Peyer's patch (tissue), 4 donors: ENCODE measurements around the gene NEU4. TPM values are rescaled to one million over a fixed set of nuclear protein-coding genes. Genes with fewer than 3 reads are reported as not detected.

Experiments
- DNase-seq, 3 donors: peaks; one replicate each; pipeline ENCODE4 v3.0.0-alpha.2; 2017 to 2019
- H3K27ac ChIP-seq, 4 donors: fragments of 200-600 bp; sonication (generic); one replicate each; pipeline ENCODE4 v1.5.1; 2016 to 2019
- H3K27me3 ChIP-seq, 2 donors: fragments of 200-600 bp; sonication (generic); one replicate each; pipeline ENCODE4 v1.5.1; 2019
- H3K36me3 ChIP-seq, 3 donors: fragments of 200-600 bp; sonication (generic); one replicate each; pipeline ENCODE4 v1.5.1; 2016 to 2019
- H3K4me1 ChIP-seq, 4 donors: fragments of 200-600 bp; sonication (generic); one replicate each; pipeline ENCODE4 v1.5.1; 2016 to 2019
- H3K4me3 ChIP-seq, 4 donors: fragments of 200-600 bp; sonication (generic); 1 replicate in 3 of 4; 2 replicates in 1 of 4; pipeline ENCODE4 v1.5.1; 2016 to 2019; ENCODE audit warnings: mild to moderate bottlenecking in 1 of 4
- H3K9me3 ChIP-seq, 4 donors: fragments of 200-600 bp; sonication (generic); one replicate each; pipeline ENCODE4 v1.5.1; 2016 to 2019; ENCODE audit warnings: mild to moderate bottlenecking in 1 of 4
- POLR2A ChIP-seq, 2 donors: fragments of 450-650 bp; IDR thresholded peaks; one replicate each; pipeline ENCODE4 v1.5.1; 2017; ENCODE audit warnings: antibody characterized with exemption in 2 of 2, mild to moderate bottlenecking in 2 of 2, moderate library complexity in 2 of 2
- total RNA-seq, 4 donors: library from RNA; depleted of rRNA; stranded (reverse); fragments of >200 nt; gene quantifications; one replicate each; pipeline ENCODE4 v1.1.0, GENCODE V29; 2016
- TF ChIP-seq, protein P1 (sequence below), 6 experiments: fragments of 450-650 bp in 4 of 6; fragments of 200-600 bp in 2 of 6; sonication (generic) in 1 of 6; IDR thresholded peaks; one replicate each; pipeline ENCODE4 v1.5.1; 2017 to 2019; ENCODE audit warnings: antibody characterized with exemption in 6 of 6, mild to moderate bottlenecking in 3 of 6, moderate library complexity in 1 of 6

The NEU4 gene
- total RNA-seq, 4 donors from 2014 or later: 35.5 to 73.3 (median 55.9) TPM

GRCh38 chr2:241796209-241796608 lies 12.8 kb upstream of the NEU4 start:
- TF ChIP-seq, protein P1, sequence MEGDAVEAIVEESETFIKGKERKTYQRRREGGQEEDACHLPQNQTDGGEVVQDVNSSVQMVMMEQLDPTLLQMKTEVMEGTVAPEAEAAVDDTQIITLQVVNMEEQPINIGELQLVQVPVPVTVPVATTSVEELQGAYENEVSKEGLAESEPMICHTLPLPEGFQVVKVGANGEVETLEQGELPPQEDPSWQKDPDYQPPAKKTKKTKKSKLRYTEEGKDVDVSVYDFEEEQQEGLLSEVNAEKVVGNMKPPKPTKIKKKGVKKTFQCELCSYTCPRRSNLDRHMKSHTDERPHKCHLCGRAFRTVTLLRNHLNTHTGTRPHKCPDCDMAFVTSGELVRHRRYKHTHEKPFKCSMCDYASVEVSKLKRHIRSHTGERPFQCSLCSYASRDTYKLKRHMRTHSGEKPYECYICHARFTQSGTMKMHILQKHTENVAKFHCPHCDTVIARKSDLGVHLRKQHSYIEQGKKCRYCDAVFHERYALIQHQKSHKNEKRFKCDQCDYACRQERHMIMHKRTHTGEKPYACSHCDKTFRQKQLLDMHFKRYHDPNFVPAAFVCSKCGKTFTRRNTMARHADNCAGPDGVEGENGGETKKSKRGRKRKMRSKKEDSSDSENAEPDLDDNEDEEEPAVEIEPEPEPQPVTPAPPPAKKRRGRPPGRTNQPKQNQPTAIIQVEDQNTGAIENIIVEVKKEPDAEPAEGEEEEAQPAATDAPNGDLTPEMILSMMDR (IDR thresholded peaks at IDR 0.05): no peak
- TF ChIP-seq POLR2A (IDR thresholded peaks at IDR 0.05): no peak
- Histone ChIP-seq H3K4me1 (no peaks in the 10 kb centered on the region), H3K27me3 (no peaks in the 10 kb centered on the region), H3K4me3 (no peak overlapping the region), H3K27ac (no peak overlapping the region), H3K9me3 (no peaks in the 10 kb centered on the region), H3K36me3 (no peaks in the 10 kb centered on the region)
- no peak for DNase-seq

DNA sequence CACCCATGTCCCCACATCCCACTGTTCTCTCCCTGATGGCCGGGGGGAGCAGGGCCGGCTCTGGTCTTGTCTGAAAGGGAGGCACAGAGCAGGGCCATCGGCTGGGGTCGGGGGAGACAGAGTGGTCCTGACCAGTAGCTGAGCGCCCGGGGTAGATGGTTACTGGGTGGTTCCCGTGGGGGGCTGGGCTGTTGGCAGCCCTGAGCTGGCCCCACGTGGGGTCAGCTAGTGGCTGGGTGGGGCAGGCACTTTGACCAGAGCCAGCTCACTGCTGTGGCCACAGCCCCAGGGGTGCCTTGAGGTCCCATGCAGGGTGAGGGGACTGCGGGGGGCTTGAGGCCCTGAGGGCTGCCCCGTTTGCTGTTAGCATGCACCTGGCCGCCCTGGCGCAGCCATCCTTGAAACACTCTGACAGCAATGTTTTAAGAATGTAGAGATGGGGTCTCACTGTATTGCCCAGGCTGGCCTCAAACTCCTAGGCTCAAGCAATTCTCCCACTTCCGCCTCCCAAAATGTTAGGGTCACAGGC lies 12.3 kb upstream of the NEU4 start:
- H3K36me3 ChIP-seq: no peaks in the 10 kb centered on the region
- H3K4me1 ChIP-seq: no peaks in the 10 kb centered on the region
- TF ChIP-seq POLR2A (IDR thresholded peaks at IDR 0.05): no peak
- TF ChIP-seq, protein P1 (IDR thresholded peaks at IDR 0.05): no peak
- no peak overlapping the region for H3K27ac ChIP-seq
- no peaks in the 10 kb centered on the region for H3K27me3 ChIP-seq
- no peaks in the 10 kb centered on the region for H3K9me3 ChIP-seq
- DNase-seq: peak in 2 of 3 donors; percentile 7 to 41
- H3K4me3 ChIP-seq: no peak overlapping the region

DNA sequence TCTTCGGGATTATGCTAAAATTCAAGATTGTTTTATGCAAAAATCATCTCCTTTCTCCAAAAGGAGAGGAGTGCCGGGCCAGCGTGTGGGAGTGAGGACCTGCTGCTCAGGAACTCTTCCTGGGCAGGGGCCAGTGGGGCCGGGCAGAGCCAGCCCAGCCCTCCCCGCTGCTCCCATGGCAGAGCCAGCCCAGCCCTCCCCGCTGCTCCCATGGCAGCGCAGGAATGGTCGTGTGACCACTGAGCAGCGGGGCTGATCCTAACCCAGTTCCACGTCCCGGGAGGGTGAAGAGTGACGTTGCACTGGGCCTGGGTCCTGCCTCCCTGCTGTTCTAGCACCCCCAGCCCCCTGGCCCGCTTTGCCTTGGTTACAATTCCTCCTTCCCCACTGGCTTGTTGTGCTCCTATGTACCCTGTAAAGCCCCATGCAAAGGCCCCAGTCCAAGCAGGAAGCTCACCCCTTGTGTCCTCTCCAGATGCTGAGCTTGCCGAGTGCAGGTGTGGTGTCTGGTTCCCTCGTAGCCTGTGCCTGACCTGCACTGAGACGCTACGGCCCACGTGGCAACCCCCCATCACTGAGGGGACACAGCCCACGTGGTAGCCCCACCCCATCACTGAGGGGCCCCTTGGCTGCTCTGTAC lies 11.4 kb upstream of the NEU4 start:
- no peaks in the 10 kb centered on the region for H3K9me3 ChIP-seq
- no peaks in the 10 kb centered on the region for H3K36me3 ChIP-seq
- H3K4me3 ChIP-seq: no peak overlapping the region
- H3K27me3 ChIP-seq: no peaks in the 10 kb centered on the region
- peak in 1 of 3 donors; percentile 39 for DNase-seq
- no peak overlapping the region for H3K27ac ChIP-seq
- TF ChIP-seq, protein P1 (IDR thresholded peaks at IDR 0.05): no peak
- no peak for TF ChIP-seq POLR2A (IDR thresholded peaks at IDR 0.05)
- H3K4me1 ChIP-seq: no peaks in the 10 kb centered on the region

- H3K9me3 ChIP-seq: no peaks in the 10 kb centered on the region
- H3K4me1 ChIP-seq: peaks cover 0 to 6% (median 0%) of the 10 kb centered on the region in 4 donors
- TF ChIP-seq, protein P1 (IDR thresholded peaks at IDR 0.05): no peak
- no peak for TF ChIP-seq POLR2A (IDR thresholded peaks at IDR 0.05)
- peak in 2 of 3 donors; percentile 45 to 47 for DNase-seq
- H3K27ac ChIP-seq: no peak overlapping the region
- no peak overlapping the region for H3K4me3 ChIP-seq
- no peaks in the 10 kb centered on the region for H3K36me3 ChIP-seq
- no peaks in the 10 kb centered on the region for H3K27me3 ChIP-seq
Measured at GRCh38 chr2:241798081-241798630, 10.8 kb upstream of the NEU4 start.

DNA sequence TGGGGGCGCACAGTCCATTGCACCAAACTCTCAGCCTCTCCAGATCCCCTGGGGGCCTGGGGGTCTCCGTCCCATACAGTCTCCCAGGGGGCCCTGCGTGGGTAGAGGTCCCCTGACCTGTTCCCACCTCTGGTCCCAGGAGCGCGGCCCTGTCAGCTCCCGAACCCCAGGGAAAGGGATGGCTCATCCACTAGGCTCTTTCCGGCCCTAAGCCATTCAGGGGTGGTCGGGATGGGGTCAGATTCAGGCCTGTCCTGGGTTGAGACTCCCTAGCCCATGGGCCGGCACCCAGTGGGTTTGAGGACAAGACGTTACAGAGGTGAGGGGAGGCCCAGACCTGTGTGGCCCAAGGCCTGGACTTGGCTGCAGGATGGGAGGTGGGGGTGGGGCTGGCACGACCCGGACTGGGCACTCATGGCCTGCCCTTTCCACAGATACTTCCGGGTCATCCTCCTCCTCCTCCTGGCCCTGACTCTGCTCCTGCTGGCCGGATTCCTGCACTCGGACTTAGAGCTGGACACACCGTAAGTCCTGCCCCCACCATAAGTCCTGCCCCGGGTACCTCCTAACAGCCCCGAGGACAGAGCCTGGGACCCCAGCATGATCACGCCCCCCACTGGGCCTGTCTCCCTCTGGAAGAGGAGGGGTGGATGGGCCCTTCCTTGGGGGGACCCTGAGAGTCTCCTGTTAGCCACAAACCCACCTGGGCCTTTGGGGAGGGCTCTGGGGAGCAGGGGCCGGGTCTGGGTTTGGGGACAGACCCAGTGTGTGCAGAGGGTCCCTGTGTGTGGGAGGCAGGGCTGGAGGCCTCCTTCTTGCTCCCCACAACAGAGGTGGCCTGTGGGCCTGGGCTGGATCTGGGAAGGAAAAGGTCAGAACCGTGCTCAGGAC lies 10.1 kb upstream of the NEU4 start:
- Histone ChIP-seq H3K9me3 (no peaks in the 10 kb centered on the region), H3K27ac (no peak overlapping the region), H3K4me1 (peaks cover 0 to 13% (median under 1%) of the 10 kb centered on the region in 4 donors), H3K36me3 (no peaks in the 10 kb centered on the region), H3K4me3 (no peak overlapping the region), H3K27me3 (no peaks in the 10 kb centered on the region)
- TF ChIP-seq POLR2A (IDR thresholded peaks at IDR 0.05): no peak
- TF ChIP-seq, protein P1 (IDR thresholded peaks at IDR 0.05): no peak
- DNase-seq: peak in 1 of 3 donors; percentile 41
